Stimulated activated CD8-positive, alpha-beta memory T cell treated with anti-CD3 and anti-CD28 coated beads, Interleukin-7, amount 100 ng/mL, for 4 hours (primary cell): ENCODE measurements around the gene STK24.
A peak's percentile ranks its signal among the peaks of the same experiment; 100 is the strongest.
"Not testable (repeated sequence)": the region's sequence is repeated elsewhere in the genome, so short reads cannot be mapped to it uniquely, and the experiment has no call there.

ENCODE experiments used
- DNase-seq, 2 donors: peaks; one replicate each; pipeline ENCODE4 v3.0.0-alpha.2; 2020; ENCODE audit warnings: low read depth in 2 of 2

The STK24 gene

GRCh38 chr13:98576963-98577835, at the start of gene STK24:
Gene STK24, minus strand, starts transcription at chr13:98577107. Its CDS starts 321 bp downstream, at chr13:98576786.
- peak in 1 of 2 donors; percentile 62 for DNase-seq

DNA sequence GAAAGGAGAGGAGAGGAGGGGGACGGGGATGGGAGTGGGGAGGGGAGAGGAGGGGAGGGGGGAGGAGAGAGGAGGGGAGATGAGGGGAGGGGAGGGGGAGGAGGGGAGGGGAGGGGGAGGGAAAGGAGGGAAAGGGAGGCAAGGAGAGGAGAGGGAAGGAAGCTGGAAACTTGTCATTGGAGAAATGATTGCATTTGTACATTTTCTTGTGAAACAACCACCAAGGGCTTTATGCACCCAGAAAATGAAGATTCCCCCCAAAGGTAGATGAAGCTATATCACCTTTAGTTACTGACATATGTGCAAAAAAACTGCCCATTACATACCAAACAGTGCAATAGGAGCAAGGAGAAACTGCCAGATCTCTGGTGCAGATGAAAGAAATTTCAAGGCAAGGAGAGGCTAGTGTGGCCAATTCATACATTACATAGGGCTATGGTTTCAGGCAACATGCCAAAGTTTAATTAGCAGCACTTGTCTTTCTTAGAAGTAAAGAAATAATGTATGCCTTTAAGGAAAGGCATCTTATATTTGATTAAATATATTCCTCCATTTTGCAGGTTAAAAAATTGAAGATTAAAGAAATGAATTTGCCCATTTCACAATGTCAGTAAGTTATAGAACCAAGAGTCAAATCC, 49.5 kb upstream of the STK24 start:
- no peak for DNase-seq

DNA sequence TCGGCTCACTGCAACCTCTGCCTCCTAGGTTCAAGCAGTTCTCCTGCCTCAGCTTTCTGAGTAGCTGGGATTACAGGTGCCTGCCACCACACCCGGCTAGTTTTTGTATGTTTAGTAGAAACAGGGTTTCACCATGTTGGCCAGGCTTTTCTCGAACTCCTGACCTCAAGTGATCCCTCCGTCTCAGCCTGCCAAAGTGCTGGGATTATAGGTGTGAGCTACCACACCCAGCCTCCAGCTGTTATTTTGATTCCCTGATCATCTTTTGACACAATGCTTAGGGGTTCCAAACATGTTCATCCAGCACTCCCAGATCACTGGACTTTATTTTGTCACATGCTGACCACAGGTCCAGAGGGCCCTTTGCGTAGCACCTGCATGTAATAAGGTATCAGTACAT, 47.7 kb upstream of the STK24 start:
- not testable (repeated sequence) for DNase-seq

DNA sequence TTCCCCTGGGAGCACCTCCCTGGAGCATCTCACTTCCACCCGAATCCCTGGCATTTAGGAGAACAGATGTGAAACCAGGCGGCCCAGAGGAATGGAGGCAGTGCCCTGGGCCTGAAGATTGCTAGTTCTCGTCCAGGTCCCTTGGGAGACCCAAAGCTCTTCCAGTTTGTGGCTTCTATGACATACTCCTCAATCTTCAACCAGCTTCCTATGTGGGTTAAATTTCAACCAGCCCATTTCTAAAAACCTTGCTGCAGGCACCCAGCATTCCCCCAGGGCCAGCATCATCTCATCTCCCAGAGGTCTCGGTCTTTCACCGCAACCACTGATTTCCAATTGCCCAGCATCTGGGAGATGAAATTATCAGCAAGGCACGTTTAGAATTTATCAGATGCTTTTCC, 46.0 kb upstream of the STK24 start:
- DNase-seq: no peak

- no peak for DNase-seq
Observed at GRCh38 chr13:98619556-98619955, 42.6 kb upstream of the STK24 start.

DNA sequence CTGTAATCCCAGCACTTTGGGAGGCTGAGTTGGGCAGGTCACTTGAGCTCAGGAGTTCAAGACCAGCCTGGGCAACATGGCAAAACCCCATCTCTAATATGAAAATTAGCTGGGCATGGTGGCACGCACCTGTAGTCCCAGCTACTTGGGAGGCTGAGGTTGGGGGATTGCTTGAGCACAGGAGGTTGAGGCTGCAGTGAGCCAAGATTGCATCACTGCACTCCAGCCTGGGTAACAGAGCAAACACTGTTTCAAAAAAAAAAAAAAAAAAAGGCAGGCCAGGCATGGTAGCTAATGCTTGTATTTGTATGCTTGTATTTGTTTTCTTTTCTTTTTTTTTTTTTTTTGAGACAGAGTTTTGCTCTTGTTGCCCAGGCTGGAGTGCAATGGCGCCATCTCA, 38.7 kb upstream of the STK24 start:
- DNase-seq: not testable (repeated sequence)

GRCh38 chr13:98613591-98613990, 36.7 kb upstream of the STK24 start:
- no peak for DNase-seq

GRCh38 chr13:98609756-98610155, 32.8 kb upstream of the STK24 start:
- DNase-seq: no peak

DNA sequence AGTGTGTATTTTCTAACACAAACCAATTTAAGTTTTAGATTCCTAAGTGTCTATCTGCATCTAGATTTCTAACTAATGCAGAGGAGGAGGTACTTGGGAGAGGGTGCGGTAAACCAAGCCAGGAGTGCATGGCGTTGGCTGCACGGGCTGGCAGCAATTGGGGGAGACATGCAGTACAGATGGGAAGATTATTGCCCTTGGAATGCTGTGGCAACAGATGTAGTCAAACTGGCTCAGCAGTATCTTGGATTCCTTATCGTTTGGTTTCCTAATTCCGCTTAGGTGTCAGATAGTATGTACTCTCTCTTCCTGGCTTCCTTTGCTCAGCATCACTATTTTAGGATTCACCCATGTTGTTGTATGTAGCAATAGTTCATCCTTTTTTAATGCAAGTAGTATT, 29.4 kb upstream of the STK24 start:
- DNase-seq: no peak

DNA sequence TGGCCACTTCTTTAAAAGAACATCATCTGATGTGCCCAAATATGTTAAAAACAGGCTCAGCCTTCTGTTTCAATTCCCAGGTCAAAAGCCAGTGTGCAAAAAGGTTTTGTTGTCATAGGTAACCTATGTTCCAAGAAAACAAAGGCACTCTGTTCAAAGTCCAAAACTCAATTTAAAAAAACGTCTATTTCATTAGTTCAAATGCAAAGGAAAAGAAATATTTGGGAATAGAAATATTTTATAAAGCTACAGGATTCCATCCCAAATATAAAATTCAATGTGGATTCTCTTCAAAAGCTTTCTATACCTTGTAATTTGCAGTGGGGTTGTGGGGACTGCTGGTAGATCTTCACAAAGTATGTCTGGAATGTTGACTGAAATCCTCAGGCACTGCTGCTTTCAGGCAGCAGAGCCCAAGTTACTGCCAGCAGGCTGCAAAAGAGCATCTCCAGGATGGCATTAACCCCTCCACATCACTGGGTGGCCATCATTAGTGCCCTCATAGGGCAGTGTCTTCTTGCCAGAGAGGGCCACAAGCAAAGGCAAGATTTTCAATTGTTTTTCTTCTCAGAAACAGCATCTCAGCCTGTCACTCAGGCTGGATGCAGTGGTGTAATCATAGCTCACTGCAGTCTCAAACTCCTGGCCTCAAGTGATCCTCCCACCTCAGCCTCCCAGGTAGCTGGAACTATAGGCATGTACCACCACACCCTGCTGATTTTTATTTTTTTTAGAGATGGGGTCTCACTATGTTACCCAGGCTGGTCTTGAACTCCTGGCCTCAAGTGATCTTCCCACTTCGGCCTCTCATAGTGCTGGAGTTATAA, 22.8 kb upstream of the STK24 start:
- no peak for DNase-seq

GRCh38 chr13:98598043-98598442, 21.1 kb upstream of the STK24 start:
- DNase-seq: no peak

DNA sequence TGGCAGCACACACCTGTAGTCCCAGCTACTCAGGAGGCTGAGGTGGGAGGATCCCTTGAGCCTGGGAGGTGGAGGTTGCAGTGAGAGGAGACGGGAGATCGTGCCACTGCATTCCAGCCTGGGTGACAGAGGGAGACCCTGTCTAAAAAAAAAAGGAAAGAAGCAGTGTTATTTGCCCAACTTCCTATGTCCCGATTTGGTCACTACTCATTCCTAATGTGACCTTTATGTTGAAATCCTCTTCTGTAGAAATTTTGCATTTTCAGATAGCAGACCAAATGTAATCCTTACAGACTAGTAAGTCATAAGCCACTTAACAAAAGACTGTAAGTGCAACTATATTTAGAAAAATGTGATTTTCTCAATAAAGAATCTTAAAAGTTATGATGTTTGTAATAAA, 18.2 kb upstream of the STK24 start:
- no peak for DNase-seq

DNA sequence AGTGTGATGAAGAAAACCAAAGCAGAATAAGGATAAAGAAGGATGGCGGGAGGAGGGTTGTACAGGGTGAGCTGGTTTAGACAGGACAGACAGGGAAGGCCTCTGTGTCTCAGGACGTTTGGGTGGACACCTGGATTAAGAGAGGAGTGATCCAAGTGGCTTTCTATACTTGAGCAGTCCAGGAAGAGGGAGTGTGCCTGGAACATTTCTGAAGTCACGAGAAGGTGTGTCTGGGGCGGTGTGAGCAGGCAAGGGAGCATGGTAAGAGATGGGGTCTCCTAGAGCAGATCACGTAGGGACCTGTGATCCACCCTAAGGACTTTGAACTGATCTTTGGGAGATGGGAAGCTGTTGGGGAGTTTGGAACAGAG, 15.4 kb upstream of the STK24 start:
- DNase-seq: no peak

- no peak for DNase-seq
Observed at GRCh38 chr13:98591721-98592361, 14.9 kb upstream of the STK24 start.

GRCh38 chr13:98590471-98590870, 13.6 kb upstream of the STK24 start:
- DNase-seq: not testable (repeated sequence)

- not testable (repeated sequence) for DNase-seq
Observed at GRCh38 chr13:98589516-98589915, 12.6 kb upstream of the STK24 start.

- DNase-seq: no peak
Observed at GRCh38 chr13:98586400-98587345, 9.8 kb upstream of the STK24 start.

GRCh38 chr13:98585946-98586345, 9.0 kb upstream of the STK24 start:
- no peak for DNase-seq

GRCh38 chr13:98585398-98585754, 8.5 kb upstream of the STK24 start:
- DNase-seq: no peak

GRCh38 chr13:98584668-98585397, 7.9 kb upstream of the STK24 start:
- DNase-seq: no peak
